GM21381 (cell line): ENCODE measurements around the gene LPAR3.
A peak's percentile ranks its signal among the peaks of the same experiment; 100 is the strongest.

Source experiments
- ATAC-seq: cut with Tn5 transposase; IDR thresholded peaks from one replicate; pipeline ENCODE4 v1.9.1; 2021; ENCODE audit warnings: mild to moderate bottlenecking, moderate library complexity; ENCODE audit not compliant: unreplicated experiment

The LPAR3 gene

GRCh38 chr1:84780000-84780716, 112.8 kb downstream of the LPAR3 start:
- ATAC-seq, result no peak

- ATAC-seq, result no peak
Measured at GRCh38 chr1:84776639-84777038, 116.4 kb downstream of the LPAR3 start.

GRCh38 chr1:84775535-84775920, 117.5 kb downstream of the LPAR3 start:
- ATAC-seq, result no peak

- ATAC-seq, result no peak
Measured at GRCh38 chr1:84774669-84775534, 118.1 kb downstream of the LPAR3 start.

- ATAC-seq, result no peak
Measured at GRCh38 chr1:84773933-84774497, 119.0 kb downstream of the LPAR3 start.

GRCh38 chr1:84773195-84773594, 119.8 kb downstream of the LPAR3 start:
- no peak for ATAC-seq

- peak; percentile 65 for ATAC-seq
Measured at GRCh38 chr1:84772428-84772943, 120.5 kb downstream of the LPAR3 start.

- ATAC-seq, result no peak
Measured at GRCh38 chr1:84771895-84772294, 121.1 kb downstream of the LPAR3 start.

GRCh38 chr1:84770481-84770880, 122.5 kb downstream of the LPAR3 start:
- ATAC-seq, result no peak

GRCh38 chr1:84769636-84770035, 123.4 kb downstream of the LPAR3 start:
- ATAC-seq, result no peak

GRCh38 chr1:84768634-84769033, 124.4 kb downstream of the LPAR3 start:
- no peak for ATAC-seq

- ATAC-seq, result no peak
Measured at GRCh38 chr1:84763912-84764680, 128.9 kb downstream of the LPAR3 start.

GRCh38 chr1:84762664-84763063, 130.3 kb downstream of the LPAR3 start:
- ATAC-seq, result no peak
